GM21786 (cell line): ENCODE data around the gene SHC1.

Source experiments
- ATAC-seq: cut with Tn5 transposase; IDR thresholded peaks from one replicate; pipeline ENCODE4 v1.9.1; 2021; ENCODE audit not compliant: unreplicated experiment

Gene SHC1

GRCh38 chr1:154940651-154941194 is 29.8 kb downstream of the SHC1 start:
- no peak for ATAC-seq

GRCh38 chr1:154940213-154940560 is 30.4 kb downstream of the SHC1 start:
- ATAC-seq = no peak

- ATAC-seq = no peak
These were observed 31.7 kb downstream of the SHC1 start for GRCh38 chr1:154938604-154939399.

- ATAC-seq = no peak
These were observed 32.6 kb downstream of the SHC1 start for GRCh38 chr1:154937988-154938386.

- peak; percentile 44 for ATAC-seq
These were observed 33.2 kb downstream of the SHC1 start for GRCh38 chr1:154937085-154937987.

- ATAC-seq = peak; percentile 64
These were observed 33.9 kb downstream of the SHC1 start, which contains the start of gene PMVK for GRCh38 chr1:154936555-154937084. Gene PMVK, minus strand, starts transcription at chr1:154936719. Its CDS starts 34 bp downstream, at chr1:154936685.

GRCh38 chr1:154935749-154936554 is 34.6 kb downstream of the SHC1 start:
- ATAC-seq = no peak

- no peak for ATAC-seq
These were observed 36.1 kb downstream of the SHC1 start for GRCh38 chr1:154934358-154934948.

- no peak for ATAC-seq
These were observed 38.5 kb downstream of the SHC1 start for GRCh38 chr1:154931940-154932487.

GRCh38 chr1:154926201-154926600 is 44.3 kb downstream of the SHC1 start:
- ATAC-seq = no peak

GRCh38 chr1:154925335-154926170 is 45.0 kb downstream of the SHC1 start:
- no peak for ATAC-seq

- ATAC-seq = no peak
These were observed 46.9 kb downstream of the SHC1 start for GRCh38 chr1:154923695-154924094.

GRCh38 chr1:154913273-154913672 is 57.3 kb downstream of the SHC1 start:
- no peak for ATAC-seq

GRCh38 chr1:154912755-154913154 is 57.8 kb downstream of the SHC1 start:
- ATAC-seq = no peak
